Heart right ventricle (tissue), 16 donors: ENCODE data around the gene UMODL1. TPM values are rescaled to one million over a fixed set of nuclear protein-coding genes. Genes with fewer than 3 reads are reported as not detected.

Experiments
- ATAC-seq, 8 donors: fragments of 200-7000 bp; cut with Tn5 transposase; one replicate each; pipeline ENCODE4 v1.9.1; 2020; ENCODE audit warnings: mild to moderate bottlenecking in 8 of 8, moderate library complexity in 8 of 8, moderate number of reproducible peaks in 1 of 8
- DNase-seq, 2 donors: peaks; one replicate each; pipeline ENCODE4 v3.0.0-alpha.2; 2020
- H3K27ac ChIP-seq, 10 donors: fragments of 200-600 bp; sonication (generic) in 2 of 10; one replicate each; pipeline versions ENCODE4 v1.5.0 to v1.8.0; 2020 to 2022; ENCODE audit warnings: mild to moderate bottlenecking in 3 of 10
- H3K27me3 ChIP-seq, 7 donors: fragments of 200-600 bp; one replicate each; pipeline ENCODE4 v1.8.0; 2021 to 2022; ENCODE audit warnings: mild to moderate bottlenecking in 2 of 7
- H3K36me3 ChIP-seq, 9 donors: fragments of 200-600 bp; sonication (generic) in 1 of 9; one replicate each; pipeline versions ENCODE4 v1.5.0 to v1.8.0; 2020 to 2022; ENCODE audit warnings: mild to moderate bottlenecking in 2 of 9
- H3K4me1 ChIP-seq, 9 donors: fragments of 200-600 bp; sonication (generic) in 1 of 9; one replicate each; pipeline versions ENCODE4 v1.5.0 to v1.8.0; 2020 to 2022; ENCODE audit warnings: mild to moderate bottlenecking in 4 of 9
- H3K4me3 ChIP-seq, 10 donors: fragments of 200-600 bp; sonication (generic) in 2 of 10; one replicate each; pipeline versions ENCODE4 v1.5.0 to v1.8.0; 2020 to 2022; ENCODE audit warnings: mild to moderate bottlenecking in 7 of 10, moderate library complexity in 2 of 10
- H3K9me3 ChIP-seq, 11 donors: fragments of 200-600 bp in 10 of 11; sonication (generic) in 2 of 11; one replicate each; pipeline versions ENCODE4 v1.5.0 to v1.8.0; 2013 to 2022; ENCODE audit warnings: mild to moderate bottlenecking in 2 of 11, control low read depth in 1 of 11, moderate library complexity in 1 of 11
- CTCF ChIP-seq, 9 donors: fragments of 200-600 bp; sonication (generic) in 2 of 9; IDR thresholded peaks; one replicate each; pipeline versions ENCODE4 v1.5.0 to v1.8.0; 2021 to 2022; ENCODE audit warnings: antibody characterized with exemption in 9 of 9, mild to moderate bottlenecking in 5 of 9, moderate library complexity in 1 of 9
- WGBS, 2 donors: extraction: QIAGEN DNeasy Blood & Tissue Kit; methylation state at CpG; one replicate each; pipeline ENCODE4 v1.1.7; 2013; ENCODE audit warnings: inconsistent platforms in 1 of 2; 5-methylcytosine and 5-hydroxymethylcytosine counted together
- intact Hi-C, 10 donors: fragments of 100-400 bp; cut with DNase I; formaldehyde crosslinking; loops; one replicate each; pipeline versions ENCODE4 v1.11.1 to v1.14.2; 2022
- polyA plus RNA-seq, 2 donors: library from polyadenylated mRNA; stranded (reverse); fragments of 200-250 nt; gene quantifications; one replicate each; pipeline ENCODE4 v1.2.3, GENCODE V29; 2013
- total RNA-seq, 10 donors: library from RNA; stranded (reverse); fragmentation: NEBNext Ultra II Directional in 3 of 10; extraction: Animal tissue kit (Norgen Biotek cat#: 25700) in 3 of 10; gene quantifications; one replicate each; pipeline versions ENCODE4 v1.2.1 to v1.2.4, GENCODE V29; 2021 to 2023
- donor health status: Arrhythmogenic right ventricular cardiomyopathy.
- donor health status: ischemic (EF 13 %, LVEDD 7.1; RV severe dilation, severe dysfunction).
- donor health status: healthy with polysubstance abuse.
- donor health status: DM: no; HTN: yes; CAD: no.
- donor health status: DM: no; HTN: no; CAD: no.
- donor health status: ischemic (EF 25% LVEDD 6.9; RV normal size, moderate dysfunction).
- donor health status: ischemic (EF 25% LVEDD 5.7; RV mildly dilated, moderate dysfunction).
- donor health status: healthy.
- donor health status: DM: yes; HTN: yes; CAD: no.
- donor health status: Ischemic cardiomyopathy.
- donor health status: ischemic (EF 35%, LVEDD 5.7; RV mildly dilated, moderate dysfunction).
- donor health status: nonischemic (EF 11% LVEDD 7.7; RV severe dilation, severe dysfunction).
- donor health status: DM: yes; HTN: yes; CAD: no.
- donor health status: PGD.
- donor health status: ischemic (EF 29% LVEDD 5.4; RV normal size, mild dysfunction).
- donor health status: nonischemic (EF 23%, LVEDD 6.1; RV moderate dilation, normal function).

UMODL1 gene
- total and polyA plus RNA-seq, 12 donors: 0.13 to 0.31 (median 0.25) TPM; not detected in 9

GRCh38 chr21:42148097-42148496 is 77.0 kb downstream of the UMODL1 start:
- H3K9me3 ChIP-seq: no peaks in the 10 kb centered on the region
- no peak for DNase-seq
- H3K4me1 ChIP-seq: no peaks in the 10 kb centered on the region
- ATAC-seq: no peak
- TF ChIP-seq CTCF (IDR thresholded peaks at IDR 0.05): no peak
- no peak overlapping the region for H3K4me3 ChIP-seq
- no peaks in the 10 kb centered on the region for H3K36me3 ChIP-seq
- H3K27ac ChIP-seq: no peak overlapping the region
- intact Hi-C loops: loop anchor here in 8 of 10 donors (5.0 to 10.0 kb wide), 4 partner anchors 109 to 299 kb away; partner anchors contain the start of gene TFF3 (in 1 of the 8)
- no peaks in the 10 kb centered on the region for H3K27me3 ChIP-seq
- 26 to 36% methylated on average over 2 of the region's 2 CpGs for WGBS, 2 donors

- 97% methylated on average over 3 of the region's 3 CpGs for WGBS, 2 donors
- intact Hi-C loops: loop anchor here in 8 of 10 donors (5.0 to 10.0 kb wide), 4 partner anchors 109 to 299 kb away; partner anchors contain the start of gene TFF3 (in 1 of the 8)
- DNase-seq (no peak), ATAC-seq (no peak)
- H3K4me3 ChIP-seq: no peak overlapping the region
- H3K27ac ChIP-seq: no peak overlapping the region
- H3K27me3 ChIP-seq: no peaks in the 10 kb centered on the region
- no peaks in the 10 kb centered on the region for H3K4me1 ChIP-seq
- H3K9me3 ChIP-seq: no peaks in the 10 kb centered on the region
- H3K36me3 ChIP-seq: no peaks in the 10 kb centered on the region
- TF ChIP-seq CTCF (IDR thresholded peaks at IDR 0.05): no peak
These were observed 77.5 kb downstream of the UMODL1 start for GRCh38 chr21:42148584-42148983.

- H3K27ac ChIP-seq: no peak overlapping the region
- H3K4me3 ChIP-seq: no peak overlapping the region
- DNase-seq (no peak), ATAC-seq (no peak)
- intact Hi-C loops: loop anchor here in 8 of 10 donors (5.0 to 10.0 kb wide), 4 partner anchors 107 to 297 kb away; partner anchors contain the start of gene TFF3 (in 1 of the 8)
- 93 to 94% methylated on average over 21 of the region's 21 CpGs for WGBS, 2 donors
- no peaks in the 10 kb centered on the region for H3K4me1 ChIP-seq
- no peak for TF ChIP-seq CTCF (IDR thresholded peaks at IDR 0.05)
- H3K27me3 ChIP-seq: no peaks in the 10 kb centered on the region
- H3K9me3 ChIP-seq: no peaks in the 10 kb centered on the region
- no peaks in the 10 kb centered on the region for H3K36me3 ChIP-seq
These were observed 78.7 kb downstream of the UMODL1 start for GRCh38 chr21:42149656-42150473.

GRCh38 chr21:42150474-42151085 is 79.5 kb downstream of the UMODL1 start:
- Histone ChIP-seq H3K9me3 (no peaks in the 10 kb centered on the region), H3K36me3 (no peaks in the 10 kb centered on the region), H3K4me3 (no peak overlapping the region), H3K27ac (no peak overlapping the region), H3K27me3 (no peaks in the 10 kb centered on the region), H3K4me1 (no peaks in the 10 kb centered on the region)
- DNase-seq: no peak
- no peak for ATAC-seq
- intact Hi-C loops: no loop called here
- 92 to 94% methylated on average over 13 of the region's 13 CpGs for WGBS, 2 donors
- TF ChIP-seq CTCF (IDR thresholded peaks at IDR 0.05): no peak
